ENCODE data around the gene GALNT14.
"Not testable (repeated sequence)": the region's sequence is repeated elsewhere in the genome, so short reads cannot be mapped to it uniquely, and the experiment has no call there.

GALNT14 gene

GRCh38 chr2:31138037-31138962 is at the start of gene GALNT14:
Gene GALNT14 (minus strand): TSS chr2:31138440. CDS start chr2:31138086, 354 bp downstream.
- no peak for DNase-seq

GRCh38 chr2:31187166-31187565 is 48.9 kb upstream of the GALNT14 start:
- no peak for DNase-seq

- not testable (repeated sequence) for DNase-seq
These were observed 45.7 kb upstream of the GALNT14 start for GRCh38 chr2:31183973-31184372.

- no peak for DNase-seq
These were observed 38.5 kb upstream of the GALNT14 start for GRCh38 chr2:31176742-31177141.

GRCh38 chr2:31171142-31171541 is 32.9 kb upstream of the GALNT14 start:
- DNase-seq, result no peak

GRCh38 chr2:31170071-31170698 is 31.9 kb upstream of the GALNT14 start:
- DNase-seq, result peak; percentile 18 to 54

- no peak for DNase-seq
These were observed 30.1 kb upstream of the GALNT14 start for GRCh38 chr2:31168291-31168690.

GRCh38 chr2:31166925-31167324 is 28.7 kb upstream of the GALNT14 start:
- DNase-seq, result no peak

- DNase-seq, result peak in 1 of 2 experiments; percentile 5
These were observed 24.8 kb upstream of the GALNT14 start for GRCh38 chr2:31163011-31163539.

- DNase-seq, result no peak
These were observed 23.4 kb upstream of the GALNT14 start for GRCh38 chr2:31161637-31162036.

GRCh38 chr2:31151501-31151900 is 13.3 kb upstream of the GALNT14 start:
- no peak for DNase-seq

GRCh38 chr2:31150120-31150670 is 12.0 kb upstream of the GALNT14 start:
- DNase-seq, result no peak

- no peak for DNase-seq
These were observed 10.3 kb upstream of the GALNT14 start for GRCh38 chr2:31148514-31148913.

- no peak for DNase-seq
These were observed 9.4 kb upstream of the GALNT14 start for GRCh38 chr2:31147645-31148044.

GRCh38 chr2:31142110-31142509 is 3.9 kb upstream of the GALNT14 start:
- no peak for DNase-seq

GRCh38 chr2:31141443-31142085 is 3.3 kb upstream of the GALNT14 start:
- DNase-seq, result no peak

- DNase-seq, result no peak
These were observed 1.9 kb upstream of the GALNT14 start for GRCh38 chr2:31140151-31140550.

- no peak for DNase-seq
These were observed 1.4 kb upstream of the GALNT14 start for GRCh38 chr2:31139671-31140070.

GRCh38 chr2:31137211-31138036 is 816 bp downstream of the GALNT14 start:
- DNase-seq, result no peak

GRCh38 chr2:31136732-31137131 is 1.5 kb downstream of the GALNT14 start:
- DNase-seq, result no peak

- DNase-seq, result no peak
These were observed 2.2 kb downstream of the GALNT14 start for GRCh38 chr2:31136000-31136399.

GRCh38 chr2:31134480-31134879 is 3.8 kb downstream of the GALNT14 start:
- DNase-seq, result no peak
